ENCODE measurements around the gene RAPGEF5. TPM values are rescaled to one million over a fixed set of nuclear protein-coding genes. Genes with fewer than 3 reads are reported as not detected.

The RAPGEF5 gene
- total RNA-seq, 1 donor from 2014 or later: 83.7 TPM

- no peak for DNase-seq
Observed at GRCh38 chr7:22378199-22378980, 21.4 kb upstream of the RAPGEF5 start.

DNA sequence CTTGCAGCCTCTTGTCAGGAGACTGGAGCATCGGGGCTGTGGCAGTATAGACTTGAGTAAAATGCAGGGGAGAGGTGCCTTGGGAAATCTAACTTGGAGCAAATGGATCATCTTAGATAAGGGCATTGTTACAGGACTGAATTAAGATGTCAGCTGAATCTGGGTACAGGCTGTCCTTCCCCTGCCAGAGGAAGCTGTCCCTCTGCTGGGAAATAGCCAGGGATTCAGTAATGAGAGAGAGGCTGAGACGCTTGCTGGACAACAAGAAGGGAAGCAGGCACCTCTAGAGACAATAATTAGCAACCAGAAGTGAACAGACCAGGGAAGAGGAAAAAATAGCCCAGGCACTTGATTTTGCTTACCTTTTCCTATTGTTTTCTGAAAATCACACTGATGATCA, 20.7 kb upstream of the RAPGEF5 start:
- peak; percentile 10 for DNase-seq

GRCh38 chr7:22375359-22376048, 18.6 kb upstream of the RAPGEF5 start:
- DNase-seq: no peak

- no peak for DNase-seq
Observed at GRCh38 chr7:22373911-22374310, 17.0 kb upstream of the RAPGEF5 start.

DNA sequence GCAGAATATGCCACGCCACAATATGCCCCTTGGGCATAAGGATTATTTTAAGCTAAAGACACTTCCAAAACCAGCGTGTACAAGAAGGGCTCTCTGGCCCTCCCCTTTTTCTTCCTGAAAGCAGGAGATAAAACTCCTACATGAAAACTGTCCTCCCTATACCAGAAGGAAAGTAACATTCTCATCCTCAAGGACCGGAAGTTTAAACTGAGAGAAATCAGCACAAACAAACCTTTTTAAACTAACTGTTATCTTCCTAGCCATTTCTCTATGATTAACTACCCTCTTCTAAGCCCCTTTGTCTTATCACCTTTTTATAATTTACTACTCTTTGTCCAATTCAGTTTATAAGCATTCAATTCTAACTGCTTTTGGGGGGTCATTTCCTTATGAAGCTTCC, 16.4 kb upstream of the RAPGEF5 start:
- DNase-seq: no peak

DNA sequence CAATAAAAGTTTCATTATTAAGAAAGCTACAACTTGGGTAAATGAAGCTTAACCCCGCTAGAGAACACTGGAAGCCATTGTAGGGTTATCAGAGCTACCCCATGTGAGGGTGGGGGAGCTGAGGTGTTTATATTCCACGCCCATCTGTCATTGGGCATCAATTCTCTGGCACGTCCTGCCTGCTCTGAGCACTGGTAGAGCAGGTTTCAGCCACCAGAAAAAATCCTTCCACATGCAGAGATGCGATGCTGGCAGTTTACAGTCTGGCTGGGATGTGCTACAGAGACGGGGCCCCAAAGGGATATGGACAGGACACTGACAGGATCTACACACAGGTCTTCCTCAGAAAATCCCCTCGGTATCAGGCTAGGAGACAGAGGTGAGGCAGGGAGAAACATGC, 15.9 kb upstream of the RAPGEF5 start:
- DNase-seq: no peak

- DNase-seq: no peak
Observed at GRCh38 chr7:22371878-22372277, 14.9 kb upstream of the RAPGEF5 start.

GRCh38 chr7:22364900-22365299, 7.9 kb upstream of the RAPGEF5 start:
- no peak for DNase-seq

- no peak for DNase-seq
Observed at GRCh38 chr7:22363756-22364422, 6.9 kb upstream of the RAPGEF5 start.

DNA sequence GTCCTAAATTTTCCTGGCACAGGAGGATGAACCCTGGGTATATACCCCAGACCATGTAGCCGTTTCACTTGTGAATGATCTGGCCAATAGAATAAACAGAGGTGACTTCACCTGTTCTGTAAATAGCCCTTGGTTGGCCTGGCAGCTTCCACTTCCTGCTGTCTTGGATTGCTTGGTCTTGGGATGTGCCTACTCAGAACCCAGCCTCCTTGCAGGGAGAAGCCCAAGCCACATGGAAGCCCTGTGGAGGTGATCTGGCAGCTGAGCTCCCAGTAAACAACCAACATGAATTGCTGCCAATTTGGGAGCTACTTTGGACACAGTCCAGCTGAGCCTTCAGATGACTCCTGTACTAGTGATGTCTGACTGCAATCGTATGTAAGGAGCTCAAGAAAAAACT, 4.8 kb upstream of the RAPGEF5 start:
- peak; percentile 17 for DNase-seq

GRCh38 chr7:22361320-22361719, 4.4 kb upstream of the RAPGEF5 start:
- no peak for DNase-seq

- no peak for DNase-seq
Observed at GRCh38 chr7:22358820-22359697, 2.1 kb upstream of the RAPGEF5 start.

DNA sequence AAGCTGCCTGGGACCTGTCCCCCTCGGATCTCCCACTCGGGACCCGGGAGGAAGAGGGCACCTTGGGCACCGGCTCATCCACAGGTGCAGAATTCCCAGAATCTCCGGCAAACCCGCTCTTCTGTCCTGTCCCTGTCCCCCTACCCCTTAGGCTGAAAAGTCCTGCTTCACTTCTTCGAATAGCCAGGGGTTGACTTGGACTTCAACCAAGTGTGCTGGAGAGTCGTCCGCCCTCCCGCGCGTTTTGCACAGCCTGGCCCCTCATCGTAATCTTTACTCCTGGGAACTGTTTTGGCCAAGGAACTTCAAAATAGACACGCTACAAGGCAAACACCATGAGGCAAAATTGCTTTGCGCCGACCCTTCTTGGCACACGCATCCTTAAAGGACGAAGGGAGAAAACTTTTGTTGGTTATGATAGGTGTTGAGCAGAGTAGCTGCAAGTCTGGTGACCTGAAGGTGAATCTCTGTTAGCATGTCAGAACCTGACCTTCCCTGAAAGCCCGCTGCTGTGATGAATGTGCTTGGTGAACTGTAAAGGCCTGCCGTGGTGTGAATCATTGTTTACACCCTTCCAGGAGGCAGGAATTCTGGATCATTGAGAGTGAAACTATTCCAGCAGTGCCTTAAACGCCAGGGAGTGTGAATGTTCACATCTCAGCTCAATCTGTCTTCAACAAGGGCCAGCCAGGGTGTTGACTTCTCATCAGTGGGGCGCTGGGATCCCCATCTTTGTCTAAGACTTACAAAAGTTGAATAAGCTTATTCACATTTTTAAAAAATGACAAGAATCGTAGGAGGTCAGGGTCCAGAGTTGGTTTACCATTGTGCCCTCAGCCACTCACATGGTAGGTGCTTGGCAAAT, 589 bp upstream of the RAPGEF5 start:
- DNase-seq: no peak

DNA sequence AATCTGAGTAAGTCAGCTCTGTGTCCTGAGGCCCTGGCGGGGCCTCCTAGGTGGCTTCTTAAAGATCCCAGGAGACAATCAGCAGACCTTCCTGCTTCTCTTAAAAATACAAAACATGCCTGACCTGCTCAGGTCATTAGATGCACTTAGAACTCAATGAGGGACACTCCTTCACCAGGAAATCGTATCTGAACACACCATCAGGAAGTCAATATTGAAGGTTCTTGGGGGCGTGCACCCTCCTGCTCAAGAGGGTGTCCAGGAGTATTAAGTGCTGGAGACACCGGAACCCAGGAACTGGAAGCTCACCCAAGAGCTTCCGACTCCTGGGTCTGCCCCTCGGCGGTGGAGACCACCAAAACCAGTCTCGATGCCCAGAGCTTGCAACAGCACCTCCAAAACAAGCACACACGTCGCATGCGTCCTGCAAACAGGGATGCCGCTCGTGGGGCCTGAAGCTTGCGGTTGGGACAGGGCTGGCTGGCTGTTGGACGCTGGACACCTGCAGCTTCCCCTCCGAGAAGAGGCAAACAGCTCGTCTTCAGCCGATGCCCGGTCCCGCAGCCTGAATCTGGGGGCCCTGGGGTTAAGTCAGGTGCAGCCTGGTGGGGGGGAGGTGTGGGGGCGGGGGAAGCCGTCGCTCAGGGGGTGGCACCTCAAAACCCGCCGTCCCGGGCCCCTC, 803 bp downstream of the RAPGEF5 start:
- DNase-seq: no peak

GRCh38 chr7:22355620-22356009, 1.3 kb downstream of the RAPGEF5 start:
- DNase-seq: no peak

DNA sequence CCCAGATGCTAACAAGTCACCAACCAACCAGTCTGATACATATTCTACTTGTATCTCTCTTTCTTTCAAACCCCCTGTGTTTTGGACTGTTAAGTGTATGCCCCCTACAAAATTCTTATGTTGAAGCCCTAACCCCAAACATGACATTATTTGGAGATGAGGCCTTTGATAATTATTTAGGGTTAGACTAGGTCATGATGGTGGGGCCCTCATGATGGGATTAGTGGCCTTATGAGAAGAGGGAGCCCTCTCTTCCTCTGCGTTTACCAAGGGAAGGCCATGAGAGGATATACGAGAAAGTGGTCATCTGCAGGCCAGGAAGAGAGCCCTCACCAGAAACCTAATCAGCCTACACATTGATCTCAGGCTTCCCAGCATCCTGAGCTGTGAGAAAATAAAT, 2.5 kb downstream of the RAPGEF5 start:
- DNase-seq: no peak

GRCh38 chr7:22352887-22353286, 4.1 kb downstream of the RAPGEF5 start:
- DNase-seq: no peak

GRCh38 chr7:22351878-22352277, 5.1 kb downstream of the RAPGEF5 start:
- DNase-seq: no peak

DNA sequence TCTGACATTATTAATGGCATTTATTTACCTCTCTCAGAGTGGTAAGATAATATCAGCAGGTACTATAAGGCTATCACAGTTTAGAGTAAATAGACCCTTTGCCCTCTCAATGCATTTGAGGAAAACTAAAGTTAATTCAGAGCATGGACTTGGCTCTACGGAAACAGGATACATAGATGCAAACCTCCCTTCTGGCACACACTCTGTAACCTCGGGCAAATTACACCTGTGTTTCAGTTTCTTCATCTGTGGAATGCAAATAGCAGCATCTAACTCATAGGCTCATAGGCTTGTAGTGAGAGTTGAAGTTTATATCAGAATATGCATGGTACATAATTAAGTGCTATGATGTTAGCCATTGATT, 5.6 kb downstream of the RAPGEF5 start:
- no peak for DNase-seq

DNA sequence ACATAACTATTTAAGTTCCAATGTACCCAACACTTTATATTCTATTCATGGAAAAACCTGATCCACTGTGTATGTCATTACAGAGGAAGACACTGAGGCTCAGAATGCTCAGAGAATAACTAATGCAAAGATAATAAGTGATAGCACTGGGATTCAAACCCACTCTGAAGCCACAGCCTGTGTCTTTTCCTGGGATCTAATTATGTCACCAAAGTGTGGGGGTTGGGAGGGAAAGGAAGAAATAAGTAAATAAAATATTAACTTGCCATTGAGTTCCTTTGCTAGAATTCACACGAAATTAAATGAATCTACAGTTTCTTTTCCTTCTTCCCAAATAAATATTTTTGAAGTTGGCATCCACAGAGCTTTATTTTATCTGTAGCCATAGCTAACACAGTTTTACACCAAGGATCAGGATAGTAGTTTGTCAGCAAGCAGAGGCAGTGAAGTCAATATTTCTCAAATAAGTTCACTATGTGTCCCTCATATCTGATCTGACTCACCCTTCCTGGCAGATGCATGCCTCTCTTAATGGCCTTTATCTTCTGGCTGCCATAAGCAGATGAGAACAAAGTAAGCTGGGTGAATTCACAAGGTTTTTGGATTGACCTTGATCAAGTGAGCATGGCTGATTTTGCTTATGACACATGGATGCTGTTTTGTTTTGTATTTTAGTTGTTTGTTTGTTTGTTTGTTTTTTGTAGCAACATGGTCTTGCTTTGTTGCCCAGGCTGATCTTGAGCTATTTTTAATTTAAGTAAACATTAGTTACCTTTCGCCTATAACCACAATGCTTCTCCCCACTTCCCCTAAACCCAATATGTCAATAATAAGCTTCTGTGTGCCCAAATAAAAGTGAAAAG, 6.3 kb downstream of the RAPGEF5 start:
- no peak for DNase-seq

All from tongue (tissue), 2 donors.